Osteoblast (primary cell): ENCODE measurements around the gene SNTG2. TPM values are rescaled to one million over a fixed set of nuclear protein-coding genes. Genes with fewer than 3 reads are reported as not detected.

ENCODE experiments used
- DNase-seq: peaks from one replicate; pipeline ENCODE4 v3.0.0; 2011; ENCODE audit warnings: low spot score, mixed read lengths; ENCODE audit not compliant: insufficient read length; ENCODE audit errors: missing footprints
- H2AFZ ChIP-seq: 2 replicates; pipeline ENCODE4 v1.6.0; 2011; ENCODE audit warnings: mild to moderate bottlenecking, low read length
- H3K27ac ChIP-seq: 2 replicates; pipeline ENCODE4 v1.5.1; 2011; ENCODE audit warnings: mild to moderate bottlenecking, low read depth, low read length, moderate library complexity
- H3K27me3 ChIP-seq: 2 replicates; pipeline ENCODE4 v1.6.0; 2012; ENCODE audit warnings: mild to moderate bottlenecking, control low read depth, inconsistent platforms, low read length, moderate library complexity; ENCODE audit not compliant: insufficient read depth
- H3K36me3 ChIP-seq: 2 replicates; pipeline ENCODE4 v1.5.1; 2011; ENCODE audit warnings: mild to moderate bottlenecking, low read length, control low read depth, moderate library complexity; ENCODE audit not compliant: insufficient read depth
- H3K4me1 ChIP-seq: 2 replicates; pipeline ENCODE4 v1.5.1; 2011; ENCODE audit warnings: mild to moderate bottlenecking, low read length, control low read depth, moderate library complexity; ENCODE audit not compliant: insufficient read depth
- H3K4me2 ChIP-seq: 2 replicates; pipeline ENCODE4 v1.6.0; 2011; ENCODE audit warnings: mild to moderate bottlenecking, low read length; ENCODE audit not compliant: insufficient read depth
- H3K4me3 ChIP-seq: fragments of 200-600 bp; sonication (generic); 3 replicates; pipeline ENCODE4 v1.5.1; 2012; ENCODE audit warnings: mild to moderate bottlenecking, low read length, inconsistent platforms; ENCODE audit not compliant: insufficient read depth
- H3K79me2 ChIP-seq: 2 replicates; pipeline ENCODE4 v1.6.0; 2012; ENCODE audit warnings: mild to moderate bottlenecking, low read length, control low read depth, inconsistent platforms; ENCODE audit not compliant: insufficient read depth
- H3K9me3 ChIP-seq: 2 replicates; pipeline ENCODE4 v1.5.1; 2011; ENCODE audit warnings: low read depth, low read length, control low read depth
- H4K20me1 ChIP-seq: 2 replicates; pipeline ENCODE4 v1.6.0; 2012; ENCODE audit warnings: mild to moderate bottlenecking, low read length, control low read depth; ENCODE audit not compliant: insufficient read depth
- total RNA-seq: library from RNA; depleted of rRNA; stranded (reverse); fragments of >200 nt; gene quantifications from 2 replicates; pipeline ENCODE4 v1.2.3, GENCODE V29; 2012
- TF ChIP-seq, protein P1 (sequence below): IDR thresholded peaks from 2 replicates; pipeline ENCODE4 v1.5.1; 2011; ENCODE audit warnings: mild to moderate bottlenecking, low read depth, low read length, moderate library complexity; ENCODE audit errors: extremely low read depth

The SNTG2 gene
- total RNA-seq, 1 donor, result 1.4 TPM

DNA sequence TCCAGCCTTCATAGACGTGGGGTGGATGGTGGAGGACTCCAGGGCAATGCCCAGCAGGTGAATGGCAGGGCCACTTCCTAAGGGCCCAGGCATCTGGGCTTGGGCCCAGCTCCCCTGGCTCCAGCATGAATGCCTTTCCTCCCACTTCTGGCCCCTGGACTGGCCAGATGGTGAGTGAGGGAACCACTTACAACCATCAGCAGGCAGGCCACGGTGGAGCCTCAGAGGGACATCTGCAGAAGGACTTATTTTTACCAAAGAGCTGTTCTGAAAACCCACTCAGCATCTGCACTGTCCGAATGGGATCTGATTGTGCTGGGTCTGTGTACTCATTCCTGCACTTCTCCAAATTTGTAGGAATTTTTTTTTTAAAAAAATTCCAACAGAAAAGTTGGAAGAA lies 69.6 kb downstream of the SNTG2 start:
- no peak overlapping the region for H2AFZ ChIP-seq
- peaks cover 4% of the 10 kb centered on the region for H3K4me1 ChIP-seq
- H3K27me3 ChIP-seq, result no peaks in the 10 kb centered on the region
- H3K4me2 ChIP-seq, result no peak overlapping the region
- H4K20me1 ChIP-seq, result no peaks in the 10 kb centered on the region
- H3K9me3 ChIP-seq, result no peaks in the 10 kb centered on the region
- H3K4me3 ChIP-seq, result no peak overlapping the region
- H3K27ac ChIP-seq, result no peak overlapping the region
- no peak for DNase-seq
- TF ChIP-seq, protein P1, sequence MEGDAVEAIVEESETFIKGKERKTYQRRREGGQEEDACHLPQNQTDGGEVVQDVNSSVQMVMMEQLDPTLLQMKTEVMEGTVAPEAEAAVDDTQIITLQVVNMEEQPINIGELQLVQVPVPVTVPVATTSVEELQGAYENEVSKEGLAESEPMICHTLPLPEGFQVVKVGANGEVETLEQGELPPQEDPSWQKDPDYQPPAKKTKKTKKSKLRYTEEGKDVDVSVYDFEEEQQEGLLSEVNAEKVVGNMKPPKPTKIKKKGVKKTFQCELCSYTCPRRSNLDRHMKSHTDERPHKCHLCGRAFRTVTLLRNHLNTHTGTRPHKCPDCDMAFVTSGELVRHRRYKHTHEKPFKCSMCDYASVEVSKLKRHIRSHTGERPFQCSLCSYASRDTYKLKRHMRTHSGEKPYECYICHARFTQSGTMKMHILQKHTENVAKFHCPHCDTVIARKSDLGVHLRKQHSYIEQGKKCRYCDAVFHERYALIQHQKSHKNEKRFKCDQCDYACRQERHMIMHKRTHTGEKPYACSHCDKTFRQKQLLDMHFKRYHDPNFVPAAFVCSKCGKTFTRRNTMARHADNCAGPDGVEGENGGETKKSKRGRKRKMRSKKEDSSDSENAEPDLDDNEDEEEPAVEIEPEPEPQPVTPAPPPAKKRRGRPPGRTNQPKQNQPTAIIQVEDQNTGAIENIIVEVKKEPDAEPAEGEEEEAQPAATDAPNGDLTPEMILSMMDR, result no peak
- H3K36me3 ChIP-seq, result no peaks in the 10 kb centered on the region
- H3K79me2 ChIP-seq, result no peaks in the 10 kb centered on the region

DNA sequence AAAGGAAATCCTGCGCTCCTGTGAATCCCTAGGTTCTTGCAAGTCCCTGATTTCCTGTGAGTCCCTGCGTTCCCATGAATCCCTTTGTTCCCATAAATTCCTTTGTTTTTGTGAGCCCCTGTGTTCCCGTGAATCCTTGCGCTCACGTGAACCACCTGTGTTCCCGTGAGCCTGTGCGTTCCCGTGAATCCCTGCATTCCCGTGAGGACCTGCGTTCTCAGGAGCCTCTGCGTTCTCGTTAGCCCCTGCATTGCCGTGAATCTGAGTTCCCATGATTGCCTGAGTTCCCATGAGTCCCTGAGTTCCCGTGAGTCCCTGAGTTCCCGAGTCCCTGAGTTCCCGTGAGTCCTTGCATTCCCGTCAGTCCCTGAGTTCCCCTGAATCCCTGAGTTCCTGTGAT lies 71.5 kb downstream of the SNTG2 start:
- TF ChIP-seq, protein P1, result no peak
- H2AFZ ChIP-seq, result no peak overlapping the region
- H3K4me3 ChIP-seq, result no peak overlapping the region

DNA sequence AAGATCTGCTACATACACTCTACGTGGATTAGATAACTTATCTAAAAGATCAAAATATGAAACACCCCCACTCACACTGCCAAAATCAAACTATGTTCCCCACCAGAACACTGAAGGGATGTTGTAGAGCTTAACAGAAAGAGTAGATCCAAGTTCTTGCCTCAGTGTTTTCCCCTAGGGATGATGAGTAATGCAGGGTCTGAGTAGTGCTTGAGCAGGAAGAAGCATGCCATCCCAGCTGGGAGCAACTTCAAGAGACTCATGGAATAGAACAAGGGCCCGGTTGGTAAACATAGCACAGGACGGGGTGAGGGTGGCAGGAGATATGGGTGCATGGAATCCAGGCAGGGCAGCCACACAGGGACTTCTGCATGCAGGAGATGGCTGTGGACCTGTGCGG lies 74.3 kb downstream of the SNTG2 start:
- no peaks in the 10 kb centered on the region for H3K79me2 ChIP-seq
- H3K27ac ChIP-seq, result no peak overlapping the region
- H3K27me3 ChIP-seq, result no peaks in the 10 kb centered on the region
- H3K4me2 ChIP-seq, result no peak overlapping the region
- no peaks in the 10 kb centered on the region for H4K20me1 ChIP-seq
- no peaks in the 10 kb centered on the region for H3K36me3 ChIP-seq
- peaks cover 6% of the 10 kb centered on the region for H3K4me1 ChIP-seq
- DNase-seq, result peak; percentile 97
- TF ChIP-seq, protein P1, result no peak
- H3K9me3 ChIP-seq, result no peaks in the 10 kb centered on the region
- no peak overlapping the region for H2AFZ ChIP-seq
- H3K4me3 ChIP-seq, result no peak overlapping the region

More for the DNA sequence above, 71.5 kb downstream of the SNTG2 start:
- no peaks in the 10 kb centered on the region for H3K27me3 ChIP-seq
- DNase-seq, result no peak
- no peaks in the 10 kb centered on the region for H3K36me3 ChIP-seq
- H3K4me1 ChIP-seq, result peaks cover 6% of the 10 kb centered on the region
- no peaks in the 10 kb centered on the region for H4K20me1 ChIP-seq
- H3K4me2 ChIP-seq, result no peak overlapping the region
- H3K9me3 ChIP-seq, result no peaks in the 10 kb centered on the region
- no peak overlapping the region for H3K27ac ChIP-seq
- no peaks in the 10 kb centered on the region for H3K79me2 ChIP-seq

DNA sequence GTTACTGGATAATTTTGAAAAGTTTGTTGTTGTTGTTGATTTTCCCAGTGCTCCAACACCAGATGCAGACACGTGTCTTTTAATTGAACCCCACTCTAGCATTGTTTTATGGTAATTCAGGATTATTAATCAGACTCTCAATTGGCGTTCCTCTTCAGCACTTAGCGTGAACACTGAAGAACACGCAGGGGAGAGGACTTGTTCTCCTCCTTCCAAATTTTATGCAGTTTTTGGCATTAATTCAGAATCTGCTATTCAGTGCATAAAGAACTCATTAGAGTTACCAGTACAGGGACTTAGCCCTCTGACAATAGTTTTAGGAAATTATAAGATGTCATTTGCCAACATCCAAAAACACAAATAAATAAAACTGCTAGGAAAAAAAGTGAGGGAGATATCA lies 75.5 kb downstream of the SNTG2 start:
- Histone ChIP-seq H3K79me2 (no peaks in the 10 kb centered on the region), H3K36me3 (no peaks in the 10 kb centered on the region), H4K20me1 (no peaks in the 10 kb centered on the region), H3K9me3 (no peaks in the 10 kb centered on the region), H3K4me2 (no peak overlapping the region), H3K4me3 (no peak overlapping the region), H3K4me1 (peaks cover 6% of the 10 kb centered on the region), H2AFZ (no peak overlapping the region), H3K27ac (no peak overlapping the region), H3K27me3 (no peaks in the 10 kb centered on the region)
- DNase-seq, result no peak
- TF ChIP-seq, protein P1, result no peak
